Calu3 (cell line): ENCODE measurements around the gene IFNAR1. TPM values are rescaled to one million over a fixed set of nuclear protein-coding genes. Genes with fewer than 3 reads are reported as not detected.

Experiments used
- BruUV-seq: library from RNA; stranded (reverse); fragments of 400-500 nt; replicated peaks from 2 replicates; lab custom pipeline; 2021; lab: Mats Ljungman, UMichigan
- CTCF ChIA-PET: fragments of 300-600 bp; sonication (Branson Sonifier 250); formaldehyde crosslinking; loops from one replicate; lab custom pipeline; 2022; ENCODE audit warnings: antibody characterized with exemption; lab: Charles Lee
- DNase-seq: peaks from one replicate; pipeline ENCODE4 v3.0.0; 2022
- H3K27ac Mint-ChIP-seq: one replicate; pipeline ENCODE4 v1.8.0; 2022; ENCODE audit warnings: mixed read lengths; ENCODE audit not compliant: unreplicated experiment
- H3K27me3 Mint-ChIP-seq: one replicate; pipeline ENCODE4 v1.8.0; 2022; ENCODE audit warnings: mixed read lengths; ENCODE audit not compliant: unreplicated experiment
- H3K36me3 Mint-ChIP-seq: one replicate; pipeline ENCODE4 v1.8.0; 2022; ENCODE audit warnings: mild to moderate bottlenecking, moderate library complexity, mixed read lengths; ENCODE audit not compliant: insufficient read depth, unreplicated experiment
- H3K4me1 Mint-ChIP-seq: one replicate; pipeline ENCODE4 v1.8.0; 2022; ENCODE audit warnings: mild to moderate bottlenecking, low read depth, mixed read lengths; ENCODE audit not compliant: unreplicated experiment
- H3K4me3 Mint-ChIP-seq: one replicate; pipeline ENCODE4 v1.8.0; 2022; ENCODE audit warnings: mild to moderate bottlenecking, low read depth, moderate library complexity, mixed read lengths; ENCODE audit not compliant: unreplicated experiment
- H3K9me3 Mint-ChIP-seq: one replicate; pipeline ENCODE4 v1.8.0; 2022; ENCODE audit warnings: low read depth, mixed read lengths; ENCODE audit not compliant: unreplicated experiment
- CTCF ChIP-seq: fragments of 200-600 bp; IDR thresholded peaks from one replicate; pipeline ENCODE4 v1.8.0; 2022; ENCODE audit warnings: antibody characterized with exemption; ENCODE audit not compliant: unreplicated experiment
- intact Hi-C: fragments of 100-400 bp; cut with micrococcal nuclease; formaldehyde crosslinking; loops from one replicate; pipeline ENCODE4 v1.10.0; 2022; ENCODE audit not compliant: unreplicated experiment
- total RNA-seq: library from RNA; stranded (reverse); gene quantifications from 2 replicates; pipeline ENCODE4 v1.2.3, GENCODE V29; 2022

IFNAR1 gene
- total RNA-seq, 1 experiment from 2014 or later: 35.2 TPM

GRCh38 chr21:33290441-33290840 lies 34.3 kb upstream of the IFNAR1 start:
- TF ChIP-seq CTCF: no peak

GRCh38 chr21:33291686-33292085 lies 33.1 kb upstream of the IFNAR1 start:
- BruUV-seq: no TSS peak
- intact Hi-C loops: no loop called here
- H3K36me3 Mint-ChIP-seq: peaks cover 23% of the 10 kb centered on the region
- H3K27ac Mint-ChIP-seq: no peak overlapping the region
- peaks cover 22% of the 10 kb centered on the region for H3K4me1 Mint-ChIP-seq
- H3K27me3 Mint-ChIP-seq: no peaks in the 10 kb centered on the region
- DNase-seq: no peak
- H3K9me3 Mint-ChIP-seq: no peaks in the 10 kb centered on the region
- no peak overlapping the region for H3K4me3 Mint-ChIP-seq
- TF ChIP-seq CTCF: no peak
- CTCF ChIA-PET: no interaction called here

More at GRCh38 chr21:33290441-33290840, 34.3 kb upstream of the IFNAR1 start:
- intact Hi-C loops: no loop called here
- H3K27ac Mint-ChIP-seq: no peak overlapping the region
- H3K36me3 Mint-ChIP-seq: peaks cover 32% of the 10 kb centered on the region
- peaks cover 34% of the 10 kb centered on the region for H3K4me1 Mint-ChIP-seq
- DNase-seq: no peak
- CTCF ChIA-PET: no interaction called here
- no peaks in the 10 kb centered on the region for H3K9me3 Mint-ChIP-seq
- no peak overlapping the region for H3K4me3 Mint-ChIP-seq
- no TSS peak for BruUV-seq
- no peaks in the 10 kb centered on the region for H3K27me3 Mint-ChIP-seq

GRCh38 chr21:33292724-33293123 lies 32.0 kb upstream of the IFNAR1 start:
- intact Hi-C loops: no loop called here
- H3K27me3 Mint-ChIP-seq: no peaks in the 10 kb centered on the region
- no TSS peak for BruUV-seq
- no peaks in the 10 kb centered on the region for H3K9me3 Mint-ChIP-seq
- no peak for DNase-seq
- no peak overlapping the region for H3K4me3 Mint-ChIP-seq
- CTCF ChIA-PET: no interaction called here
- TF ChIP-seq CTCF: no peak
- H3K4me1 Mint-ChIP-seq: peaks cover 17% of the 10 kb centered on the region
- H3K36me3 Mint-ChIP-seq: peaks cover 23% of the 10 kb centered on the region
- no peak overlapping the region for H3K27ac Mint-ChIP-seq

- no peak overlapping the region for H3K4me3 Mint-ChIP-seq
- peaks cover 17% of the 10 kb centered on the region for H3K4me1 Mint-ChIP-seq
- H3K27me3 Mint-ChIP-seq: no peaks in the 10 kb centered on the region
- CTCF ChIA-PET: interaction anchor here (0.9 kb wide), 1 partner anchor 96 kb away, joined by 3 read pairs; no protein-coding TSS in a partner anchor
- DNase-seq: no peak
- no peak for TF ChIP-seq CTCF
- H3K27ac Mint-ChIP-seq: no peak overlapping the region
- H3K9me3 Mint-ChIP-seq: no peaks in the 10 kb centered on the region
- BruUV-seq: no TSS peak
- intact Hi-C loops: no loop called here
- peaks cover 23% of the 10 kb centered on the region for H3K36me3 Mint-ChIP-seq
These were observed 31.6 kb upstream of the IFNAR1 start for GRCh38 chr21:33293136-33293535.
